Right ventricle myocardium inferior (tissue), 1 donor: ENCODE results near the gene MGAT4A. TPM values are rescaled to one million over a fixed set of nuclear protein-coding genes. Genes with fewer than 3 reads are reported as not detected.

Experiments
- ATAC-seq: fragments of 200-7000 bp; cut with Tn5 transposase; one replicate; pipeline ENCODE4 v1.9.1; 2020; ENCODE audit warnings: mild to moderate bottlenecking, moderate library complexity
- DNase-seq: peaks from one replicate; pipeline ENCODE4 v3.0.0; 2021; ENCODE audit errors: missing footprints
- intact Hi-C: fragments of 100-400 bp; cut with DNase I; formaldehyde crosslinking; loops from one replicate; pipeline ENCODE4 v1.11.0; 2022
- total RNA-seq: library from RNA; stranded (reverse); fragmentation: NEBNext Ultra II Directional; extraction: Animal tissue kit (Norgen Biotek cat#: 25700); gene quantifications from one replicate; pipeline ENCODE4 v1.2.1, GENCODE V29; 2021
- donor health status: DM: no; HTN: yes; CAD: no; lungs with severe emphysema.

MGAT4A gene
- total RNA-seq, 1 donor from 2014 or later = 19.3 TPM

DNA sequence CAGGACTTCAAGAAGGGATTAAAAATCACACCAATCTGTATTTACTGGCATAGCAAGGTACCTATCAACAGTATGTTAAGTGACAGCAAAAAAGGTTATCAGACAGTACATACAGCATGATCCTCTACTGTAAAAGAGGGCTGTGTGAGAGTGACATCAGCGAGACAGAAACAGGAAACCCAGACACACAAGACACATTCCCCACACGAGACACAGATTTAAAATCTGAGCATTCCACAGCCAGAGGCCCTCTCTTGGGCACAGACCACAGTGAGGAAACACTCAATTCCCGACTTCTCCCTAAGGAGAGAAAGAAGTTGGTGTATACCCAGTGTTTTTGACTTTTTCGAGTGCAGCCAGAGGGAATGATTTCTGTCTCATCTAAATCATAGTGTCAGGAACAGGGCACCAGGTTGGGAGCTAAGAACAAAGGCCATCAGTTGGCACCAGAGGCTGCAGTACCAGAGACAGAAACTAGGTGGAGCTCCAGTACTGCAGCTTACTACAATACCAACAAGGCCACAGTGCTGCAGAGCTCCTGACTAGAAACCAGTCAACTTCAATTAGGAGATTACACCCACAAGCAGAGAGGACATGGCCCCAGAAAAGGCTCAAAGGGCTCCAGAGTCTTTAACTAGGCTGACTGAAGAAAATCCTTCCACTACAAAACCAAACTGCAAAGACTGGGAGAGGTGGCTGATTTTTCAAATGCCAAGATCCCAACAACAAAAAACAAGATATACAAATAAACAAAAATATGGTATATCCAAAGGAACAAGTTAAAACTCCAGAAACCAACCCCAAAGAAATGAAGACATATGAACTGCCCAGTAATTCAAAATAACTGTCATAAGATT lies 81.6 kb downstream of the MGAT4A start:
- ATAC-seq (peak; percentile 90), DNase-seq (no peak)
- intact Hi-C loops = loop anchor here (1.0 kb wide), 1 partner anchor 188 kb away; no protein-coding TSS in a partner anchor

DNA sequence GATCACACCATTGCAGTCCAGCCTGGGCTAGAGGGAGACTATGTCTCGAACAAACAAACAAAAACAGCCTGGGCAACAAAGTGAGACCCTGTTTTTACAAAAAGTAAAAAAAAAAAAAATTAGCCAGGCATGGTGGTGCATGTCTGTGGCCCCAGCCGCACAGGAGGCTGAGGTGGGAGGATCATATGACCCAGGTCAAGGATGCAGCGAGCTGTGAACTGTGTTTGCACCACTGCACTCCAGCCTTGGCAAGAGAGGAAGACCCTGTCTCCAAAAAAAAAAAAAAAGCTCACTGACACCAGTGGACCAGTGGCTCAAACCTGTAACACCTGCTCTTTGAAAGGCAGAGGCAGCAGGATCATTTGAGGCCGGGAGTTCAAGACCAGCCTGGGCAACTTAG lies 82.5 kb downstream of the MGAT4A start:
- no peak for ATAC-seq
- DNase-seq = no peak
- intact Hi-C loops = no loop called here

DNA sequence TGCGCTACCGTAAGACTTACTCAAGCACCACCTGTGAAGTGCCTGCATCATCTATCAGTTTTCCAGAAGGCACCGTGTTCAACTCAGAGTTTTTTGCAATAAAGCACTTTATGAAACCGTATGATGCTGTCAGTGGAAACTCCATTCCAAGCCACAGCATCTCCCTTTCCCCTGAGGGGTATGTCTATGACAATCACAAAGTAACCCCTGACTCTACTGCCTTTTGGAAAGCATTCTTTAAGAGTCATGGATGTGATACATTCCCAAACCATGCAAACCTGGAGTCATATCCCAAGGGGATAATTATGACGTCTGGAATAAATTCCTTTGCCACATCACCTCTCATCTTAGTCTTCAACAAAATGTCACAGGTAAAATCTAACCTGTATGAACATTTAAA lies 83.3 kb downstream of the MGAT4A start:
- intact Hi-C loops = no loop called here
- DNase-seq (no peak), ATAC-seq (no peak)

GRCh38 chr2:98643496-98644100 lies 87.3 kb downstream of the MGAT4A start:
- no peak for ATAC-seq
- intact Hi-C loops = no loop called here
- no peak for DNase-seq

- intact Hi-C loops = no loop called here
- DNase-seq (no peak), ATAC-seq (no peak)
These were observed 93.4 kb downstream of the MGAT4A start for GRCh38 chr2:98637401-98638147.

DNA sequence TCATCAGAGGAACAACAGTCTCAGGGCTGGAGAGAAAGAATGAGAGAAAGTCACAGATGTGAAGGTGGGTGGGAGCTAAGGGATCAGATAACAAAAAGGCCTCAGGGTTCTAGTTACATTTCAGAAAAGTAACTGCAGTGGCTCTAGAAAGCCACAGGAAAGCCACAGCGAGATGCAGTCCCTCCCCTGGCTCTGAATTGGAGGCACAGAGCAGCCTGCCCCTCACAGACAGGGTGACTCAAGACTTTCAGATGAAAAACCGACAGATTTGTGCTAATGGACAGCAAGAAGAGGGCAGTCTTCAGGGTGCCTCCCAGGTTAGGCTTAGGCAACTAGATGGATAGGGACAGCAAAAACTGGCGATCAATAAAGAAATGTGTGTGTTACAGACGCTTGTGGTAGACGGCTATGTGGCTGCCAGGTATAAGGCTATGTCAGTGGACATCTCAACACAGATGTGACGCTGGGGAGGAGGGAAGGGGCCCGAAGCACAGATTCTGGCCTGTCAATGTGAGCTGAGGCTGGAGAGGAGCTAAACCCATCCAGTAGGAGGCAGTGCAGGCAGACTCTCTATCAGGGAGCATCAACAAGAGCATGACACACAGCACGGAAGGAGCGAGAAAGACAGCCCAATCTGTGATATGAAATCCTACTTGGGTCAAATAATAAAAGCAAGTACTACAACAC lies 96.4 kb downstream of the MGAT4A start:
- DNase-seq (no peak), ATAC-seq (no peak)
- intact Hi-C loops = no loop called here

DNA sequence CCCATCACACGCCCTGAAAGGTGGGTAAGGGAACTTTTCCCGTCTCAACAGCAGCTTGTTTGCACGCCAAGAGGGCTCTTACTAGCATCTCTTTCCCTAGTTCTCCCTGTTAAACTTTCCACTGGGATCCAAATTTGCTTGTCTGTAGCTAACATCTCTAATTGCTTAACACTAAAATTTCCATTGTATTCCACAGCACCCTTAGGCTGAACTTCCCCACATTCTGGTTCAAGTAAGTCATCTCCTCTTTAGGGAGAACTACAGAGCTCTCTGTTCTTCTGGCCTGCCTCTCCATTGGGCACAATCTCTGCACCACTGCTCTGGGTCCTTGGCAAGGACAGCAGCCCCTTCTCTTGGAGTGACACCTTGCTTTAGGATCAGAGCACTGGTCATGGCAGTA lies 98.6 kb downstream of the MGAT4A start:
- no peak for ATAC-seq
- intact Hi-C loops = no loop called here
- DNase-seq = no peak

- intact Hi-C loops = no loop called here
- ATAC-seq (peak; percentile 60), DNase-seq (peak; percentile 79)
These were observed 107.3 kb downstream of the MGAT4A start for GRCh38 chr2:98623657-98624056.

DNA sequence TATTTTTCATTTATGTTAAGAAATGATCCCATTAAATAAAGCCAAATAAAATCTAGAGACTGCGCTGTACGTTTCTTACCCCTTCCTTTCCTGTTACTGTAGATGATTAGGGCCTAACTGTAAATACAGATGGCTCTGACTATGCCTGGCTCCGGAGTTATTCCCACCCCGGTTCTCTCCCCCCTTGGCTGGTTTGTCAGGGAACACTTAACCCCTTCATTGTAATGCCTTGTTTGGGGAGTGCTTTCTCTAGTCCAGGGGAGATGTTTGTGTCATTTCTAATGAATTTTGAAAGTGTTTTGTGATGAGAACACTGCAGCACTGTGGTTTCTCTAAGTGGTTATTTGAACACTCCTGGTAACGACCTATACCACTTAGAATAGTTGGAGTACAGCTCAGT lies 113.8 kb downstream of the MGAT4A start:
- intact Hi-C loops = no loop called here

DNA sequence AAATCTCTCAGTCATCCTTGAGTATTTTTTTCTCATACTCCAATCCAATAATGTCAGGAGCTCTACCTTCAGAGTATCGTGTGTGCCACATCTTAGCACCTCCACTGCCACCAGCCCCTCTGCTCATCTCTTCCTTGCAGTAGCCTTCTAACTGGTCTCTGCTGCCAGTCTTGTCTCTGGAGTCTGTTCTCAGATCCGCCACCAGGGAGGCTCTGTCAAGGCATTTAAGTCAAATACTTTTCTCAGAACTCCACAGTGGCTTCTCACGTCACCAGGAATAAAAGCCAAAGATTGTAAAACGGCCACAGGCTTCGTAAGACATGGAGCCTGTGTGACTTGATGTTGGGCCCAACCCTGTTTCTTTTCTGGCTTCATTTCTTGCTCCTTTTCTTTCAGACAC lies 115.5 kb downstream of the MGAT4A start:
- ATAC-seq (no peak), DNase-seq (no peak)
- intact Hi-C loops = no loop called here

More for the DNA sequence above, 113.8 kb downstream of the MGAT4A start:
- DNase-seq = no peak
- ATAC-seq = no peak

DNA sequence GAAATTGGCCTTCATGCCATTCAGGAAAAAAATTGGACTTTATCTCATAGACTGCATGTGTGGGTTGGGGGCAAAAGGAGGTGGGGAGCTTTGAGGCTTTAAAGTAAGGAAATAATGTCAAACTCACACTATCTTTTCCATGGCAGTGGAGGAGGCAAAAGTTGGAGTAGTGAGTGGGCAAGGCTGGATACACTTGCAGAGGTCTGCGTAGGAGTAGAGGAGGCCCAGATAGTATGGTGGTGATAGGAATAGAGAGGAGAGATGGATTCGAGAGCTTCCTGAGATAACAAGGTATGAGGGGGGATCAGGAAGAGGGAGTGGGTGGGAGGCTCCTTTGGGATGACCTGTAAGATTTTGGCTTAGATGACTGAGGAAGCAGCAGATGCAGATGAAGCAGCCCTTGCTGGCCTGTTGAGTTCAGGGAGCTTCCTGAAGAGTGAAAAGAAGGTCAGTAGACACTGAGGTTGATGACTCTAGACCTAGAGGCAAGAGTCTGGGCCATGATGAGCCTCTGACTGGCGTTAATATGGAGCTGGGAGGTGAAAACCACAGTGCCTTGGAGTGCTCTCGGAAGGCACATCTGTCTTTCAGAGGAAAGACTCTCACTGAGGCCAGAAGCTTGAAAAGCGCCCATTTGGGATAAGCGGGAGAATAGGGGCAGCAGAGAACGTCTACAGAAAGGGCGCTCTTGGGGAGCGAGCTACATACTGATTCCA lies 116.8 kb downstream of the MGAT4A start:
- intact Hi-C loops = no loop called here
- DNase-seq = no peak
- ATAC-seq = peak; percentile 10

GRCh38 chr2:98608962-98609604 lies 121.8 kb downstream of the MGAT4A start:
- intact Hi-C loops = no loop called here
- ATAC-seq = peak; percentile 29
- DNase-seq = no peak

- peak; percentile 94 for DNase-seq
- intact Hi-C loops = no loop called here
- peak; percentile 97 for ATAC-seq
These were observed 122.6 kb downstream of the MGAT4A start, which contains the start of the genes COA5 and UNC50 for GRCh38 chr2:98608116-98608961. Gene COA5 (minus strand): TSS chr2:98608512. CDS start chr2:98608405, 107 bp downstream. Gene UNC50 (plus strand): TSS chr2:98608589. CDS start chr2:98609760, 1,171 bp downstream.

GRCh38 chr2:98607741-98608115 lies 123.2 kb downstream of the MGAT4A start:
- DNase-seq = no peak
- intact Hi-C loops = no loop called here
- peak; percentile 30 for ATAC-seq

DNA sequence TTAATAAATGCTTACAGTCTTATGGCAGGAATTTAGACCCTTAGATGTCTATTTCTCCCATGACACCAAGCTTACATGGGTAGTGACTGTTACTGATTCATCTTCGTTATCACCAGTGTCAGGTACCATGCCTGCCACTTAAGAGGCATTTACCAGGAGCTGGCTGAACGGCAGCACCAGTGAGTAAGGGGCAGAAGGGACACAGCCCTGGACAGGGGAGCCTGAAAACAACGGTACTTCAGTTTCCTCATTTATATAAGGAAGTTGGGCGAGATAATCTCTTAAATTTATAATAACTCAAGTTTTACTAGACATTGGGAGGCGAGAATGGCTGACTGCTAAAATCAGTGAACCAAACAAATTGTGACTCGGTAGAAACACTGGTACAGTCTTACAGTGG lies 123.8 kb downstream of the MGAT4A start:
- no peak for ATAC-seq
- intact Hi-C loops = no loop called here
- DNase-seq = no peak

DNA sequence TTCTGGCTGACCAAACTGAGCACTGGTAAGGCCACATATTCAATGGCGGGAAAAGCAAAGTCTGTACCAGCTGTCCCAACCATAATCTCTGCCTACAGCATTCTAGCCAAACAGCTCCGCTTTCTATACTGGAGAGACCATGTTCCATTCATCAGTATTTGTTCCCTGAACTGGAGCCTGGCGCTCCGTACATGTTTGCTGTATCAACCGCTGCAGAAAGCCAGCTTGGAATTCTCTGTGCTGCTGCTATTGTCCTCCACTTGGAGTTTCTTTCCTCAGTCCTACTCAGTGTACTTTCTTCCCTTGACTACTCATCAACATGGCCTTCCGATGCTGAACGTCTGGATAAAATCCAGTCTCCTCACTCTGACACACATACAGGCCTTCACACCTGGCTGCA lies 124.5 kb downstream of the MGAT4A start:
- intact Hi-C loops = no loop called here
- ATAC-seq (no peak), DNase-seq (no peak)

DNA sequence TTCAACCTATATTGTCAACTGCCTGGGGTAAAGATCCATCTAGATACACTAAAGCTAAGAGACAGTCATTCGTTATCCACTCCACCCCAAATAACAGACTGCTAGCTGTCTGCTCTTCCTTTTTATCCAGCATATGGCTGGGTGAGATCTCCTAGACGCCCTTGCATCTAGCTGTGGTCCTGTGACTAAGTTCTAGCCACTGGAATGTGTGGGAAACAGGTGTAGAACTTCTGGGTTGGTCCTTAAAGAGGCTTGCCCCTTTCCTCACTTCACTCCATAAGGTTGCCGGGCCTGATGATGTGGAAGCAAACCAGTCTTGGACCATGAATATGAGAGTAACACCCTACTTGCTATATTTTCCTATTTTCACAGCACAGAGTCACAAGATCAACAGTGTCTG lies 125.9 kb downstream of the MGAT4A start:
- intact Hi-C loops = no loop called here
- no peak for DNase-seq
- ATAC-seq = no peak
